NCI-H446 (cell line): Measurements from ENCODE around the gene POLE.

Experiments used
- DNase-seq, 2 experiments: peaks; one replicate each; lab custom pipeline; 2025; lab: John Stamatoyannopoulos, UW

Gene POLE

DNA sequence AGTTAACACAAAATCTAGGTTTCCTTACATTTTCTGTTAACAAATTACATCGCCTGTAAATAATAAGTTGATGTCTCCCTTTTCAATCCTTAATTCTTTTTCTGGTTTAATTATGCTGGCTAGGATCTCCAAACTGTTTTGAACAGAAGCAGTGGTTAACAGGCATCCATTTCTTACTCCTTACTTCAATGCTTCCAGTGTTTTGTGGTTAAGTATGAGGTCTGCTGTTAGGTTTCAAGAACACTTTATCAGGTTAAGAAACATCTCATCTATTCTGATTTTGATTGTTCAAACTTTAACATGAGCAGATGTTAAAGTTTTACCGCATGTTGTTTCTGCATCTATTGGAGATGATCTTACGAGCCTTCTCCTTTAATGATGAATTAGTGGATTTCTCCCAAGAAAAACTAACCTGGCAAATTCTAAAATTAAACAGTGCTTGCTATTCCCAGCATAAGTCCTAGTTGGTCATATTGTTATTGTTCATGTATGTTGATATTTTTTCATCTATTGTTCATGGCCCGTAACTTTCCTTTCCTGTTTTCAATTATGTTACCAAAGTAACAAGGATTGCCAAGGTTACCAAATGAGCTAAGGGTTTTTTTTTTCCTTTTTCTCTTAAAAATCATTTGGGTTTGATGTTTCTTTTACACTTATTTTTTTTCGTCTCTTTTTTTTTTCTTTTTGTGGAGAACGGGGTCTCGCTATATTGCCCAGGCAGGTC, 33.4 kb downstream of the POLE start:
- DNase-seq: no peak

DNA sequence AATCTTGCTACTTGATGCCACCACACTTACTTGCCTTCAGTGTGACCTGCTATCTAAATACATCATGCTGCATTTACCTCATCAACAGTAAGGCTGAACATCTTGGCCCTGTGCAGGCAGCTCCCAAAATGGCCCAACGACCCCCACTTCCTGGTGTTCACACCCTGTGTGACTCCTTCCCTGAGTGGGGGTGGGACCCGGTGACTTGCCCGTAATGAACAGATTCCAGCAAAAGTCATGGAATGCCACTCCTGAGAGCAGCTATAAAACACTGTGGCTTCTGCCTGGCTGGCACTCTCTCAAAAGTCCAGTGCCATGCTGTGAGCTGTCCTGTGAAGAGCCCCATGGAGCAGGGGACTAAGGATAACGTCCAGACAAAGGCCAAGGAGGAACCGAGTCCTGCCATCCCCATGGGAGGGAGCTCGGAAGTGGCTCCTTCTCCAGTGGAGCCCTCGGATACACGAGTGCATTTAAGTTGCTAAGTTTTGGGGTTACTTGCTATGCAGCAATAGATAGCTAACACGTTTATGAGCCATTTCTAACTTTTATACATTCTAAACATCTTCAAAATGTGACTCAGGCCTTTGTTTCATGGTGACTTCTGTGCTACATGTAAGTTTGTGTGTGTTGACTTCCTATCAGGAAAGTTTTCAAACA, 35.6 kb downstream of the POLE start:
- DNase-seq: no peak

DNA sequence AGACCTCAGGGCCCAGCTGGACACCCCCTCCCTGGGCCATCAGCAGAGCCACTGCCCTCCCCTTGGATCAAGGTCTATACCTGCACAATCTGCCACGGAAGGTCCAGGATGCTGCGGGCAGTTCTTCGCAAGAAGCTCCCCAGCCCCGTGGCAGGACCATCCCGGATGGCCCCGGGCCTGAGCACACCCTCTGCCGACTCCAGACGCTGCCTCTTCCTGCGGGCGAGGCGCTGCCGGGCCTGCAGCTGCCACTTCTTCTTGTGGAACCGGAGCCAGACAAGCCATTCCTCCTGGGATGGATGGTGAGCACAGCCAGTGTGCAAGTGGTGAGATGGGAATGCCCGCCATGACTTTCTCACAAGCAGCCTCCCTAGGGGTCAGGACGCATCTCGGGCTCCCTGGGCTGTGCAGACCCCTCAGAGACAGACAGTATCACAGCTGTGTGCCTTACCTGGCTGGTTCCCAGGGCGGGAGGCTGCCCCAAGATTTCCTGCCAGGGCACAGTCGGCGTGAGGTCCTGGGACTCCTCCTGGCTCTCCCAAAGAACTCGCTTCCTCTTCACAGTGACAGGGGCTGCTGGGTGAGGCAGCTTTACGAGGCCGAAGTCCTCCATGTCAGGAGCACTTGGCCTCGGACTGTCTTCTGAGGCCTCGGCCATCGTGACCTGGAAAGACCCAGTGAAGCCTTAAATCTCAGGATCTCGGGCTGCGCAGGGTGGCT, 37.8 kb downstream of the POLE start:
- DNase-seq: no peak

DNA sequence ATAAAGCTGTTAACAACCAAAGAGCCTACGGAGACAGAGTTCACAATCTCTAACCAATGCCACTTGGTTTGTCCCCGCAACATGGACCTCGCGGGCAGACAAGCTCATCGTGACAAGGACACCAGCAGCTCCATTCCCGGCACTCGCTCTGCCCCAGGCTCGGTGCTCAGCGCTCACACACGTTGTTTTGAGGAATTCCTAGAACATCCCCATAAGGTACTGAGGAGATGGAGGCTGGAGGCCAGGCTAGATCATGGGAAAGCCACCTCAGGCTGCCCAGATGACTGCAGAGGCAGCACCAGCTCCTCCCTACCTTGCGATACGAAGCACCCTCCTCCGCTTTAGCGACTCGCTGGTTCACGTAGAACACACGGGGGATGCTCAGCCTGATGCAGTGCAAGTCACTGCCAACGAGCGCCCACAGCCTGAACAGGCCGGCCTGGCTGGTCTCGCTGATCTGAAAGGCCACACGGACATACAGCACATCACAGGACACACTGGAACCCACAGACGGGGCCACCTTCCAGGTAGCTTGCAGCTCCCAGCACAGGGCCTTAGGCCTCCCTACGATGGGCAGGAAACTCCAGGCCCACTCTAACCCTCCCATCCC, 38.4 kb downstream of the POLE start:
- DNase-seq: no peak

DNA sequence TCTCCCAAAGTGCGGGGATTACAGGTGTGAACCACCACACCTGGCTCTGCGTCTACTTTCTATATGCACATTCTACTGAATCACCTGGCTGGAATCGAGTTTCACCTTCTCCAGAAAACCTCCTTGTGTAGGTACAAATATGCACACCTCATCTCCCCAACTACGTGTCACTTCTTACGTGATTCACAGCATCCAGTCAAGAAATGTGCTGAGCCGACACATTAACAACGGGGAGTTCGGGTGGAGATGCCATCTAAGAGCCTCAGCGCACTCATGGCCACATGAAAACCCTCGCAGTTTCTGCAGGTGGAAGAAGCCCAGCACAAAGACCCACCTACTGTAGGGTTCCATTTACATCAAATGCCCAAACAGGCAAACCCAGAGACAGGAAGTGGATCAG, 39.3 kb downstream of the POLE start:
- no peak for DNase-seq

DNA sequence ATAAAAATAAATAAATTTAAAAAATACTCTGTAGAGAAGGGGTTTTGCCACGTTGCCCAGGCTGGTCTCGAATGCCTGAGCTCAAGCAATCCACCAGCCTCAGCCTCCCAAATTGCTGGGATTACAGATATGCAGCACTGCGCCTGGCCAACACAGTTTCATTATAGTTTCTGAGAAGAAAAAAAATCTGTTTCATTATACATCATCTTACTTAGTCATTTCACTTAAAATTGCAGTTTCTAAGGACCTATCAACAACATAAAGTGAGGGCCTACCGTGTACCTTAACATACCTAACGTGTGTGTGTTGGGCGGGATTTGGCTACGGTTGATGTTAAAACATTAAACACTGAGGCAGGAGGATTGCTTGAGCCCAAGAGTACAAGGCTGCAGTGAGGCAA, 40.3 kb downstream of the POLE start:
- DNase-seq: no peak

DNA sequence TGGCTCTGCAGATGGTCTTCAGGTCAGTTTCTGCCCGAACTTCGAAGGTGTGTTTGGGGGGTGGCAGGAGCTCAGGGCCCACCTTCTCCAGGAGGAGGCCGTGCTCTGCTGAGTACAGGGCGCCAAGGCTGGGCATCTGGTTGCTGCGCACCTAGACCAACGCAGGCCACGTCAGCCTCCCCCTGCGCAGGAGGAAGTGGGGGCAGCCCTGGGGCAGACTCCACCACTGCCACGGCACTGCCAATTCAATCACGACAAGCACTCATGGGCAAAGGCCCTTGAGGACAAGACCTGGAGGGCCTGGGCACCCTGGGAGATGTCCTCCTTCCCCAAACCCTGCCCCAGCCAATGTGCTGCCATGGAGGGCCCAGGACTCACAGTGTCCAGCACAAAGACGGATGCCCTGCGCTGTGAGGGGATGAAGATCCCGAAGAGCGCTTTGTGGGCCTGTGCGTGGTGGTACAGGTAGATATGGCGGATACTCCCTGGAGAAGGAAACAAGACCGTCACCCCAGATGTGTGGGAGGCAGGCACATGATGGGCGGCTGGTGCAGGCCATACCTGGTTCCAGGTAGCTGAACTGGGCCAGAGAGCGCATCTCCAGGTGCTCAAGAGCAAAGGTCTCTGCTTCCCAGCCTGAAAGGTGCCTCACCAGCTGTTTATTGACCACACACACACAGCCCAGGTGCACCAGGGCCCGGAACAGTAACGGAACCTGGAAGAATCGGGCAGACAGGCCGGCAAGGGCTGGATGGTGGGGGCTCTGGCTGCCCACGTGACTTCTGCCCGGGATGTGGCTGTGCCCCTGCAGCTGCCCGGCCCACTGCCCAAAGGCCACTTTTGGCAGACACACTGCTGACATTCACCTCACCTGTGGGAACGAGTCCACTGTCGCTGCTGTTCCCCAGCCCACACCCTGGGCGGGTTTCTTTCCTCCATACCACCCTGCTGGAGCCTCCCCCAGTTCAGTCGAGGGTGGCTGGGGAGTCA, 44.0 kb downstream of the POLE start:
- DNase-seq: no peak

DNA sequence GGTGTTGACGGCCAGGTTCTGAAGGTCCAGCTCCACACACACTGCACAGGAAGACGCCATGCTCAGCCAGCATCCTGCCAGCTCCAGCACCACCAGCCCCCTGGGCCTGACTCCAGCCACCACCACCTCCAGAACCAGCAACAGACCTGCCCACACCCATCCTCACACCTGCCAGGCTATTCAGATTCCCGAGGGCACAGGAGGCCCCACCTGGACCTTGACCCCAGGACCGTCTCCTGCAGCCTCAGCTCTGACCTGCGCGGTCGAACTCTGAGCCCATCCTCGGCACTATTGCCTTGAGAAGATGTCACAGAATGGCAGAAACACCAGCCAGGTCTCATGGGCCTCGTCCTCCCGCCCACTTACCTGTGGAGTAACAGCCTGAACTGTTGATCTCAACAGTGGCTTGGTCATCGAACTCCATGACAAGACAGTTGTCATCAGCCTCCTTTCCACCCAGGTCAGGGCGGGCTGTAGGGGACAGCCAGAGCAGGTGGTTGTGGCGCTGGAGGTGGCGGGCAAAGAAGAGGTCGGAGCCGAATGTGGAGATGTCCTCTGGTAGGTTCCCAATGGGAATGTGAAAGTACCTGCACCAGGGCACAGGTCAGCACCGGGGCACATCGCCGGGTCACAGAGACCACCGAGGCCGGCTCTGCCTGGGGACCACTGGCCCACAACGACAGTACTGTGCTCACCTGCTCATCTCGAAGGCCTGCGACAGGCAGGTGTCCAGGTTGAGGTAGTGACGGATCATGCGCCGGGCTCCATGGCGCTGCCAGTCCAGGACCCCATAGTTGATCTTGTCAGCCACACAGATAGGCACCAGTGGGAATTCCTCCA, 45.1 kb downstream of the POLE start:
- no peak for DNase-seq

DNA sequence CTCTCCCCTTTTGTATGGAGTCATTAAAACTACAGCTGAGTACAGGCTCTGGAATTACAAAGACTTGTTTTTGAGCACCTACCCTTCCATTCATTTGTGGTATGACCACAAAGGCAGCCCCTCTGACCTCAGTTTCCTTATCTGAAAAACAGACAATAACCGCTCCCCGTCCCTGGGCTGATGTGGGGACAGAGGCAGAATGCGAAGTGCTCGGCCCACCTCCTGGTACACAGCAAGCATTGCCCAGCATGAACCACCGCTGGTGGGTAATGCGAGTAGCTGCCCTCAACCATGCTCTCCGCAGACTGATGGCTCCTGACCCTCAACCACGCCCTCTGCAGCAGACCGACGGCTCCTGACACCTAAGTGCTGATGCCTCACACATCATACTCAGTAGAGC, 46.2 kb downstream of the POLE start:
- no peak for DNase-seq

DNA sequence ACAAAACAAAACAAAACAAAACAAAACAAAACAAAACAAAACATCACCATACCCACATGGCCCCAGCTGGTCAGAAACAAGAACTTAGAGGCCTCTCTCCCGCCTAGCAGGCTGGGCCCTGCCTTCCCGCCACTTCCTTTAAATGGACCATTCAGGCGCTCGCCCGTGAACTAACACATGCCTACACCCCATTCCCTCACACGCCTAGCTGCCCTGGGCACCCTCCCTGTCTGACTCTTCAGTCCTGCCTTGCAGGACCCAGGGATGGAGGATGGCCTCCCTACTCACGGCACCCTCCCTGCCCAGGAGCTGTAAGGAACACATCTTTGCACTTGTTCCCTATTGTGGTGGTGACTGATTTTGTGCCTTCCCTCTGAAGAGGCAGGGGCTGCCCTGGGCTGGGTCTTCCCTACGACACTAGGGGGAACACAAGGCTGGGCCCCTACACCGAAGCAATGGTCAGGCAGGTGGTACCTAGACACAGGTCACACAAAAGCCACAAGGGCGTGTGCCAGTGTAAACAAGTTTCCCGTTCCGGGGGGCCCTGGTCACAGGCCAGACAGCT, 47.1 kb downstream of the POLE start:
- DNase-seq: no peak

DNA sequence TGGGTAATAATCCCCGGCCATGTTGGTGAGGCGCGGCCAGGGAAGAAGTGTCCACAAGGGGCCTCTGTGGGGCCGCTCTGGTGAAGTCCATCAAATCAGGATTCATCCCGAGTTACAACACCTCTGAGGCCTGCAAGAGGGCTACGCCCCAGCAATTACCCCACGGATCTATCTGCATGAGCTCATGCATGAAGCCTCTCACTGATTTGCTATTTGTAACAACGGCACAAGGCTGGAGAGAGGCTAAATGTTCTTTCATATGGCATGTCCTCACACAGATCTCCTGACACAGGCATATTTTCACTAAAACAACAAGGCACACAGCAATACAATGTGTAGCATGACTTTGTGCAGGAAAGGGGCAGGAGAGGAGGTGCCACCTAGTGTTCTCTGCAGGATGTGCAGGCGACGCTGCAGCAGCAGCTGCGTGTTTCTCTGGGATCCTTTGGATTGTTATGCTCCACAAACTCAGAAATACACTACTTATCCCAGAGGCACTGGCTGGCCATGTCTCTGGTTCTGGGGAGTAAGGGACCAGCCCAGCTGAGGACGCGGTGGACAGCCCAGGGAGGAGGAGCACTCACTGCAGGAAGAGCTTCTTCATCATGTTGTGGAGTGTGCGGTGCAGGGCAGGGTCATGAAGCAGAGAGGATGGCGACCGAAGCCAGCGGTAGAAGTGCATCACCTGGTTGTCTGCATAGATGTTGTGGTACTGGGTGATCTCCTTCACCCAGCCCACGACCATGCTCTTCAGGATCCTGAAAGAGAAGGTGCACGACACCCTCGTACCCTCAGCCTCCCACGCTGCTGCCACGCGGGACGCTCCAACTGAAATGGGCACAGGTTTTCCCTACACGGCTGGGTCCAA, 48.4 kb downstream of the POLE start:
- no peak for DNase-seq

DNA sequence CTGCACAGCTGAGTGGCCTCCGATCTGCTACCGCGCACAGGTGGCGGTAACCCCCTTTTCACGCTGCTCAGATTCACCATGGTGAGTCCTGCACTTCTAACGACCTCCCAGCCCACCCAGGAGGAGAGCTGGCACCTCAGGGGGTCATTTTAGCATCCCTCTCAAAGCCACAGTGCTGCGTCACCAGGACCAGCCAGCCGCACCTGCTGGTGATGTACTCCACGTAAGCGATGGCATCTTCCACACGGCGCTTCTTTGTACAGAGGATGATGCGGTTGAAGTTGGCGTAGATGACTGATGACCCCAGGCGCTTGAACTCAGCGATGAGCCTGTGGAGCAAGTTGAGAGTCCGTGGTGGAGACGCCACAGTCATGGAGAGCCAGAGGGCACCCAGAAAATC, 49.3 kb downstream of the POLE start:
- no peak for DNase-seq

DNA sequence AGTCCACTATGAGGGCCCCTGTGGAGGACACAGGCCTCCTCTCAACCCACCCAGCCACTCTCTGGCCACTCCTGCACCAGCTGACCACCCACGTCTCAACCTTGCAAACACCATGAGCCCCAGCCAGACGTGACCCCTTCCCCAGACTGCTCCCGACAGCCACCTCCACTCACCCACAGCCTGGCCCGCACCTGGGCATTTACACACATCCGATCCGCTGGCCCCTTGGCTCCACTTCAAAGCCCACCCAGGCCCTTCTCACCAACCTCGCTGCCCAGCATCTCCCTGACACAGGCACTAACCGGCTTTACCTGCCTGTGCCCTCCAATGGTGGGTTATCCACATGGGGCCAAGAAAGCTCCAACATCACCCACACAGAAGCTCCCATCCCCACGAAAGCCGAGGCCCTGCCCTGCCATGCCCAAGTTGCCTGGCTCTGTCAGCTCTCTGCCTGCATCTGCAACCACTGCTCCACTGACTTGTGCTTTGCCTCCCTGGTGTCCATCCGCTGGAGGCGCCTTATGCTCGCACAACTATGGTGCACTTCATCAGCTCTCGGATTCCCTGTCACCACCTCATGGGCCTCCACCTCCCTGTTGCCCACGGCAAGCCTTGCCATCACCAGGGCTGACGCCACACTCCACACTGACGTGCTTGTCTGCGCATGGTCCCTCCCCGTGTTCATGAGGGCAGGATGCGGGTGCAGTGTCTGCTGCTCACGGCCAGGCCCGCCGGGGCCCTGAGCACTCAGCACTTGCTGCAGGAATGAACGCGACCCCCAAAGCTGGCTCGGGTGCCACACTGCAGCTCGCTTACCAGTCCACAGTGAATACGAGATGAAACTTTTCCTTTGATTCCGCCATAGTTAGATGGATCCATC, 51.8 kb downstream of the POLE start:
- no peak for DNase-seq

DNA sequence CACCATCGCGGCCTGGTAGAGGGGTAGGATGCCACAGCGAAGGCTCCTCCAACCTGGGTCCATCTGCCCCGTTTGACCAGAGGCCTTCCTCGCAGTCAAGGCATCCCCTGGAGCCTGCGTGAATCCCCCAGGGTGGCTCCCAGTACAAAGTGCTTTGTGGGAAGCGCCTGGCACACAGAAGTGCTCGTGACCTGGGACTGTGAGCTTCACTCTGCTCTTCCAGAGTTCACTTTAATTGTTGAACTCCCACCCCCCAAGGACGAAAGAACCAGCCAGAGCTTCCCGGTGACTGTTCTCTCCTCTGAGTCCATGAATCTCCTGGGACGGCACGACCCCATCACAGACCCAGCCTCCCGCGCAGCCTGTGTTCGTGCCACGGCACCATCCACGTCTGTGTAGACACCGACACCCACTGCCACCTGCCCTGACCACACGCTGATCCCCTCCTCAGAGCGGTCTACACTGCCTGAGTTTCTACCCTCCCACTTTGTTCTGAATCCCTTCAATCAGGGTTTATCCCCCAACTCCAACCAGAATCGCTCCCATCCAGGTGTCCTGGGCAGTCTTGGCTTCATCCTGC, 52.6 kb downstream of the POLE start:
- no peak for DNase-seq

DNA sequence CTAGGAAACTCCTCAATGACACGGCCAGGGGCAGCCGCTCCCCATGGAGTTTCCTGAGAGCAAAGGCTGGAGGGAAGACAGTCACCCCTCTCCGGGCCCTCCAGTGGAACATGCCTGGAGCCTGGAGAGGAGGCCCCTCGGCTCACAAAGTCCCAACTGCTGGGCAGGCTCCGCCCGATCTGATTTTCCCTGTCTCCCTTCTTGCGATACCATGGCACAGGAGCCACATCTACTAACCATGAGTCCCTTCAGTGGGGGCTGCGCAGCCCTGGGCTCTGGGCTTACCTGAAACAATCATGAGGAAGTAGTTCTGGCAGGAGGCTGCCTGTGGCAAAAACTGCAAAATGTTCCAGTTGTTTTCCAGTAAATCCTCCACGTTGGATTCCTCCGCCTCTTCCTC, 53.2 kb downstream of the POLE start:
- no peak for DNase-seq

DNA sequence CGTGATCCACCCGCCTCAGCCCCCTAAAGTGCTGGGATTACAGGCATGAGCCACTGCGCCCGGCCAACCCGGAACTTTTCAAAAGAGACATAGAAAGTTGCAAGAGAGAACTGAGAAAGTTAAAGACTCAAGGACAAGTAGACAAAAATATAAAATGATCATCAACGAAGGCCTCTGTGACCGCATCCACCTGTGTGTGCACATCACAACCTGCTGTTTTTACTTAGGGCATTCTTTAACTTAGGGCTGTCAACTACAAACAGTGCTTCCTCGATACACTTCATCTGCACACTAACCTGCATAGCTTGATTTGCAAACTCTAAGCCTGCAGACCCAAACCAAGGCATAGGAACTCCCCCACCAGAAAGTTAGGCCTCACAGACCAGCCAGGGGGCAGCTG, 53.7 kb downstream of the POLE start:
- DNase-seq: no peak

DNA sequence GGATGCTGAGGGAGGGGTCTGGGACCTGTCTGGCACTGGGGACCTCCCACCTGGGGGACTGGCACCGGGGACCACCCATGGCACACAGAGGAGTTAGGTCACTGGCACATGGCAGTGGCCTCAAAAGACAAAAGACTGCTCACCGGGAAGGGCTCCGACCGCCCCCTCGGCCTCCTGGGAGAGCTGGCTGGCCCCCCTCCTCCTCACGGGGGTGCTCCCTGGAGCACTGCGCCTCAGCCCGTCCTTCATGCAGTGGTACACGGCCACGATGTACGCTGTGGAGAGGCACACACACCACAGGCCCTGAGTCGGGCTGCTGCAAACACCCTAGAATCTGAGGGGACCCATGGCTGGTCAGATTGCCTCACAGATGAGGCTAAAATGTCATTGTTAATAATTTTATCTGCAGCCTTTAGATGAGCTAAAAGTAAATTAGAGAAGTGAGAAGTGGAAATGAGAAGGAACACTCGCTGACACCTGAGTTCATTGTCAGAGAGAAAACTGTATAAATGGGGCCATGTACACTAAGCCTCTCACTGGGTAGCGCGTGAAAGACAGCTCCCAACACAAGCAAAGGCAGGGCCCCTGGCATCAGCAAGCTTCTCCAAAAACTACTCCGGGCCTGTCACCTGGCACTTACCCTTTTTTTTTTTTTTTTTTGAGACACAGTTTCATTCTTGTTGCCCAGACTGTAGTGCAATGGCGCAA, 54.5 kb downstream of the POLE start:
- no peak for DNase-seq
